Peyer's patch (tissue), 4 donors: ENCODE data around the gene ITIH5. TPM values are rescaled to one million over a fixed set of nuclear protein-coding genes. Genes with fewer than 3 reads are reported as not detected.
A peak's percentile ranks its signal among the peaks of the same experiment; 100 is the strongest.

ENCODE experiments used
- DNase-seq, 3 donors: peaks; one replicate each; pipeline ENCODE4 v3.0.0-alpha.2; 2017 to 2019
- H3K27ac ChIP-seq, 4 donors: fragments of 200-600 bp; sonication (generic); one replicate each; pipeline ENCODE4 v1.5.1; 2016 to 2019
- H3K27me3 ChIP-seq, 2 donors: fragments of 200-600 bp; sonication (generic); one replicate each; pipeline ENCODE4 v1.5.1; 2019
- H3K36me3 ChIP-seq, 3 donors: fragments of 200-600 bp; sonication (generic); one replicate each; pipeline ENCODE4 v1.5.1; 2016 to 2019
- H3K4me1 ChIP-seq, 4 donors: fragments of 200-600 bp; sonication (generic); one replicate each; pipeline ENCODE4 v1.5.1; 2016 to 2019
- H3K4me3 ChIP-seq, 4 donors: fragments of 200-600 bp; sonication (generic); 1 replicate in 3 of 4; 2 replicates in 1 of 4; pipeline ENCODE4 v1.5.1; 2016 to 2019; ENCODE audit warnings: mild to moderate bottlenecking in 1 of 4
- H3K9me3 ChIP-seq, 4 donors: fragments of 200-600 bp; sonication (generic); one replicate each; pipeline ENCODE4 v1.5.1; 2016 to 2019; ENCODE audit warnings: mild to moderate bottlenecking in 1 of 4
- POLR2A ChIP-seq, 2 donors: fragments of 450-650 bp; IDR thresholded peaks; one replicate each; pipeline ENCODE4 v1.5.1; 2017; ENCODE audit warnings: antibody characterized with exemption in 2 of 2, mild to moderate bottlenecking in 2 of 2, moderate library complexity in 2 of 2
- total RNA-seq, 4 donors: library from RNA; depleted of rRNA; stranded (reverse); fragments of >200 nt; gene quantifications; one replicate each; pipeline ENCODE4 v1.1.0, GENCODE V29; 2016
- TF ChIP-seq, protein P1 (sequence below), 6 experiments: fragments of 450-650 bp in 4 of 6; fragments of 200-600 bp in 2 of 6; sonication (generic) in 1 of 6; IDR thresholded peaks; one replicate each; pipeline ENCODE4 v1.5.1; 2017 to 2019; ENCODE audit warnings: antibody characterized with exemption in 6 of 6, mild to moderate bottlenecking in 3 of 6, moderate library complexity in 1 of 6

Gene ITIH5
- total RNA-seq, 4 donors from 2014 or later, result 1.9 to 29.7 (median 4.9) TPM

DNA sequence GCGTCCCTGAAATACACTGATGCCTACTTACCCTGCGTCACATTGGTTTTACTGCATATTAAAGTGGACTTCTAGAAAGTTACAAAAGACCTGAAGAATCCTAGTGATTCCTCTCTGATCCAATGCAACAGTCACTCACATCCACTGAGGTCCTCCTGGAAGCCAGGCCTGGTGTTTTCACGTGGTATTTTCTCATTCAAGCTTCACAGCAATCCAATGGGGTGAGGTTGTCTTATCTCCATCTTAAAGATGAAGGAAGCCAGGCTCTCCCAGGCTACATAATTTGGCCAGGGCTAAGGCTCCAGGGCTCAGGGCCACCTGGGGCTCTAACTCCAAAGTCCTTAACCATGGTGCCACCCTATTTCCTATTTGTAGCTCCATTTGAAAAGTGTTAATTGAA, 129.6 kb downstream of the ITIH5 start:
- no peaks in the 10 kb centered on the region for H3K27me3 ChIP-seq
- H3K4me3 ChIP-seq, result no peak overlapping the region
- no peak for DNase-seq
- no peak overlapping the region for H3K27ac ChIP-seq
- H3K36me3 ChIP-seq, result no peaks in the 10 kb centered on the region
- no peak for TF ChIP-seq POLR2A (IDR thresholded peaks at IDR 0.05)
- TF ChIP-seq, protein P1, sequence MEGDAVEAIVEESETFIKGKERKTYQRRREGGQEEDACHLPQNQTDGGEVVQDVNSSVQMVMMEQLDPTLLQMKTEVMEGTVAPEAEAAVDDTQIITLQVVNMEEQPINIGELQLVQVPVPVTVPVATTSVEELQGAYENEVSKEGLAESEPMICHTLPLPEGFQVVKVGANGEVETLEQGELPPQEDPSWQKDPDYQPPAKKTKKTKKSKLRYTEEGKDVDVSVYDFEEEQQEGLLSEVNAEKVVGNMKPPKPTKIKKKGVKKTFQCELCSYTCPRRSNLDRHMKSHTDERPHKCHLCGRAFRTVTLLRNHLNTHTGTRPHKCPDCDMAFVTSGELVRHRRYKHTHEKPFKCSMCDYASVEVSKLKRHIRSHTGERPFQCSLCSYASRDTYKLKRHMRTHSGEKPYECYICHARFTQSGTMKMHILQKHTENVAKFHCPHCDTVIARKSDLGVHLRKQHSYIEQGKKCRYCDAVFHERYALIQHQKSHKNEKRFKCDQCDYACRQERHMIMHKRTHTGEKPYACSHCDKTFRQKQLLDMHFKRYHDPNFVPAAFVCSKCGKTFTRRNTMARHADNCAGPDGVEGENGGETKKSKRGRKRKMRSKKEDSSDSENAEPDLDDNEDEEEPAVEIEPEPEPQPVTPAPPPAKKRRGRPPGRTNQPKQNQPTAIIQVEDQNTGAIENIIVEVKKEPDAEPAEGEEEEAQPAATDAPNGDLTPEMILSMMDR (IDR thresholded peaks at IDR 0.05), result no peak
- H3K4me1 ChIP-seq, result no peaks in the 10 kb centered on the region
- H3K9me3 ChIP-seq, result no peaks in the 10 kb centered on the region

DNA sequence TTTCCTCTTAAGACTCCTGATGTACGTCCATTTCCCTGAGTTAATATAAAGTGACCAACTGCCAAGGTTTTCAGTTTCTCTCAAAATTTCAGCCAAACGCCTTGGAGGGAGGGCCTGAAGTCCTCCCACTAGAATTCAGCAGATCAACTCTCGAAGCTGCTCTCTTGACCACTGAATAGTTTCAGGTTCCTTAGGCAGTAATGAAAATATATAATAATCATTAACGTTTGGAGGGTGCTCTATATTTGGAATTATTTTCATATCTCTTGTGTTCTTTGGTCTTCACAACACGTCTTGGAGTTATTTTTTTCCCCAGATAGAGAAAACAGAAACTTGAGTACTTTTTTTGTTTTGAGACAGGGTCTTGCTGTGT, 132.3 kb downstream of the ITIH5 start:
- H3K36me3 ChIP-seq, result no peaks in the 10 kb centered on the region
- no peak overlapping the region for H3K4me3 ChIP-seq
- H3K4me1 ChIP-seq, result no peaks in the 10 kb centered on the region
- no peak overlapping the region for H3K27ac ChIP-seq
- no peaks in the 10 kb centered on the region for H3K27me3 ChIP-seq
- H3K9me3 ChIP-seq, result no peaks in the 10 kb centered on the region
- TF ChIP-seq, protein P1 (IDR thresholded peaks at IDR 0.05), result no peak
- TF ChIP-seq POLR2A (IDR thresholded peaks at IDR 0.05), result no peak
- DNase-seq, result no peak

DNA sequence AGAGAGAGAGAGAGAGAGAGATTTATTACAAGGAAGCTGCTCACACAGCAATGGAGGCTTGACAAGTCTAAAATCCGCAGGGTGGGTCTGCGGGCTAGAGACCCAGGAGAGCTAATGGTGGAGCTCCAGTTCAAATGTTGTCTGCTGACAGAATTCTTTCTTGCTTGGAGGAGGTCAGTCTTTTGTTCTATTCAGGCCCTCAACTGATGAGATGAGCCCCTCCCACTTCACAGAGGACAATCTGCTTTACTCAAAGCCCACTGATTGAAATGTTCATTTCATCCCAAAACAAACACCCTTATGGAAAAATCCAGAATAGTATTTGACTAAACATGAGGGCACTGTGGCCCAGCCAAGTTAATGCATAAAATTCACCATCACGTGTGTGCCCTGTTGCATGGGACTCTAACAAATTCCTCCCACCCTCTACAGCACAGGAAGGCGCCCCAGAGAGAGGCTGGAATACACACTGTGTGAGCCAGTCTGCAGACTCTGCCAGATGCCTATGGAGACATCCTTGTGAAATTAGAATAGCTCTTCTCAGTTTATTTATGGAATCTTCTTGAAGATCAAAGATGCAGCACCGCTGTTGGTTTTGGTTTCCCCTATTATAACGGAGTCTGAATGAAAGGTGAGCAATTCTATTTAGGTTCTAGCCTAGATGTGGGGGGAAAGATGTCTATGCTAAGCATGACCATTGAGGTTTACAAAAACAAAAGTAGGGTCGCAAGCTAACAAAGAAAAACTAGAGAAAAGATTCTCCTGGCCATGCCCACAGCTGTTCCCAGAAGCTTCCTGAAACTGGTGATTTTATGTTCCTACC, 132.9 kb downstream of the ITIH5 start:
- H3K27ac ChIP-seq, result no peak overlapping the region
- no peak for DNase-seq
- TF ChIP-seq POLR2A (IDR thresholded peaks at IDR 0.05), result no peak
- TF ChIP-seq, protein P1 (IDR thresholded peaks at IDR 0.05), result no peak
- H3K4me1 ChIP-seq, result no peaks in the 10 kb centered on the region
- H3K36me3 ChIP-seq, result no peaks in the 10 kb centered on the region
- no peaks in the 10 kb centered on the region for H3K27me3 ChIP-seq
- H3K9me3 ChIP-seq, result no peaks in the 10 kb centered on the region
- H3K4me3 ChIP-seq, result no peak overlapping the region

DNA sequence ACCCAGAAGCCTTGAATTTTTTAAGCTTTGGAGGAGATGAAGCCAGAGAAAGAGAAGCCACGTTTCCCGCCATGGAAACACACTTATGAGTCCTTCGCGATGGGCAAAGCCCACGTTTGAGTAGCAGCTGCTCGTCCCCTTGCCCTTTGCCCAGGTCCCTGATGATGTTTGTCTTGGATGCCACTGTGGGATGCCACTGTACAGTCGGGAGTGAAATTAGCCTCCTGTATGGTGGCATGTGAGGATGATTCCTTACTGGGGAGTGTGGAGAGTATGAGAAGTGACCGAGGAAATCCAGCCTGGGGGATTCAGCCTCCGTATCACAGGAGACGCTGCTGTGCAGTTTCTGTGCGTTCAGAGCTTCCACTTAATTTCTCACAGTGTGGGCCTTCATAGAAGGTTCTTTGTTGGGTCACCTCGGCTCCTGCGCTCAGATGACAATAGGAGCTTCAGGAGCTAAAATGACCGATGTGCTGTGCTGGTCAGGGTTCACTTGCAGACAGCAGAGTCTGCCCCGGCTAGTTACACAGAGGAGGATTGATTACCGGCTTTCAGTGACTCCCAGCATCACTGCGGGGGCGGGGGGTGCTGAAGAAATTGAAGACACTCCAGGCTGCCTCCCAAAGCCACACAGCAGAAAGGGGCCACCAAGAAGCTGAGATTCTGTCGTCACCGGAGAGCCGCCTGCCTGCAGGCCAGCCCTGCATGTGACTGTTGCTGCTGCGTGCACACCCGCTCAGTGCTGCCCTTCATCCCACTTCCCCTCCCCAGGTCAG, 133.9 kb downstream of the ITIH5 start:
- H3K4me3 ChIP-seq, result no peak overlapping the region
- no peak for DNase-seq
- no peaks in the 10 kb centered on the region for H3K9me3 ChIP-seq
- H3K36me3 ChIP-seq, result no peaks in the 10 kb centered on the region
- no peaks in the 10 kb centered on the region for H3K27me3 ChIP-seq
- H3K4me1 ChIP-seq, result no peaks in the 10 kb centered on the region
- no peak for TF ChIP-seq POLR2A (IDR thresholded peaks at IDR 0.05)
- TF ChIP-seq, protein P1 (IDR thresholded peaks at IDR 0.05), result no peak
- no peak overlapping the region for H3K27ac ChIP-seq

DNA sequence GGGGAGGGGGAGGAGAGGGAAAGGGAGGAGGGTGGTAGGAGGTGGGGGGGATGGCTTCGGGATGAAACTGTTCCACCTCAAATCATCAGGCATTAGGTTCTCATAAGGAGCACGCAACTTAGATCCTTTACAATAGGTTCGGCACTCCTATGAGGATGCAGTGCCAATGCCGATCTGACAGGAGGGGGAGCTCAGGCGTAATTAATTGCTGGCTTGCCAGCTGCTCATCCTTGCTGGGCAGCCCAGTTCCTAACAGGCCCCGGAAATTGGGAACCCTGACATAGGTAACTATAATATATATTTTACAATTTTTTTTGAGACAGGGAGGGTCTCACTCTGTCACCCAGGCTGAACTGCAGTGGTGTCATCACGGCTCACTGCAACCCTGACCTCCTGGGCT, 137.1 kb downstream of the ITIH5 start:
- no peaks in the 10 kb centered on the region for H3K27me3 ChIP-seq
- no peak overlapping the region for H3K4me3 ChIP-seq
- no peaks in the 10 kb centered on the region for H3K36me3 ChIP-seq
- no peaks in the 10 kb centered on the region for H3K4me1 ChIP-seq
- TF ChIP-seq, protein P1 (IDR thresholded peaks at IDR 0.05), result peak in 1 of 6 experiments; percentile 7
- no peak for TF ChIP-seq POLR2A (IDR thresholded peaks at IDR 0.05)
- H3K27ac ChIP-seq, result no peak overlapping the region
- no peak for DNase-seq
- H3K9me3 ChIP-seq, result no peaks in the 10 kb centered on the region
